ENCODE measurements around the gene SNX18.

The SNX18 gene

DNA sequence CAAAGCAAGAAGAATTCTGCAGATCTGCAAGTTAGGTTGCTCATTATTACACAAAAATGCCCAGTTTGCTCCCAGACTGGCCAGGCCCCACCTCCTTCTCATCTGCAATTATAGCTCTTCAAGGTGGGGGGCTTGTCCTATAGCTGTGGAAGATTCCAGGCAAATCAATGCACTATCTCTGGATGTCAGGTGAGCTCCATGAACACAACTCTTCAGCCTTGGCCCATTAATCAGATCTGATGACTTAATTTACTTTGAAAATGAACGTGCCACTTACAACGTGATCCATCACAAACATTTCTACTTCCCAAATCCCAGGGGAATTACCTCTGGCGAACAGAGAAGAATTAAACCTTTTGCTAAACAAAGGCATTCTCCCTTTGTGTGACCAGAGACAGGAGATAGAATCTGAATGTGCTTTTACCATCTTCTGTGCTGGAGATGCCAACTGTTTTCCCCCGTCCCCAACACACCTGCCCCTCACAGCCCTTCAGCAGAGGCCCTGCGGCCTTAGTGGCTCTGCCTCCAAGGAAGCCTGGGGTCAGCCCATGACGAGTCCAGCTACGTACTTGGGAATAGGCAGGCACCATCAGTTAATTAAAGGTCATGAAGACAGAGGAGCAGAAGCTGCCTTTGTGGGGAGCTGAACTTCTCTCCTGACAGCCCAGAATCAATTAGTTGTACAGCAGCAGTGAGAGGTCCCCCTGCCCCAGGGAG, 60.5 kb downstream of the SNX18 start:
- no peak overlapping the region for H3K9ac ChIP-seq
- TF ChIP-seq, protein P1, sequence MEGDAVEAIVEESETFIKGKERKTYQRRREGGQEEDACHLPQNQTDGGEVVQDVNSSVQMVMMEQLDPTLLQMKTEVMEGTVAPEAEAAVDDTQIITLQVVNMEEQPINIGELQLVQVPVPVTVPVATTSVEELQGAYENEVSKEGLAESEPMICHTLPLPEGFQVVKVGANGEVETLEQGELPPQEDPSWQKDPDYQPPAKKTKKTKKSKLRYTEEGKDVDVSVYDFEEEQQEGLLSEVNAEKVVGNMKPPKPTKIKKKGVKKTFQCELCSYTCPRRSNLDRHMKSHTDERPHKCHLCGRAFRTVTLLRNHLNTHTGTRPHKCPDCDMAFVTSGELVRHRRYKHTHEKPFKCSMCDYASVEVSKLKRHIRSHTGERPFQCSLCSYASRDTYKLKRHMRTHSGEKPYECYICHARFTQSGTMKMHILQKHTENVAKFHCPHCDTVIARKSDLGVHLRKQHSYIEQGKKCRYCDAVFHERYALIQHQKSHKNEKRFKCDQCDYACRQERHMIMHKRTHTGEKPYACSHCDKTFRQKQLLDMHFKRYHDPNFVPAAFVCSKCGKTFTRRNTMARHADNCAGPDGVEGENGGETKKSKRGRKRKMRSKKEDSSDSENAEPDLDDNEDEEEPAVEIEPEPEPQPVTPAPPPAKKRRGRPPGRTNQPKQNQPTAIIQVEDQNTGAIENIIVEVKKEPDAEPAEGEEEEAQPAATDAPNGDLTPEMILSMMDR (IDR thresholded peaks at IDR 0.05) = no peak
- no peak overlapping the region for H2AFZ ChIP-seq
- no peak overlapping the region for H3K4me3 ChIP-seq (ENCODE audit: low read depth, low read length)
- no peaks in the 10 kb centered on the region for H3K27me3 ChIP-seq (ENCODE audit: control insufficient read depth, insufficient read depth, low read length)
- H3K4me2 ChIP-seq (ENCODE audit: low read length) = no peak overlapping the region
- no peaks in the 10 kb centered on the region for H3K79me2 ChIP-seq
- H3K36me3 ChIP-seq (ENCODE audit: control insufficient read depth, insufficient read depth, low read length) = no peaks in the 10 kb centered on the region
- H3K9me3 ChIP-seq (ENCODE audit: control insufficient read depth, low read length) = no peaks in the 10 kb centered on the region
- no peaks in the 10 kb centered on the region for H3K4me1 ChIP-seq
- H3K27ac ChIP-seq = no peak overlapping the region

- Histone ChIP-seq H2AFZ (no peak overlapping the region), H3K27me3 (ENCODE audit: control insufficient read depth, insufficient read depth, low read length) (no peaks in the 10 kb centered on the region), H3K36me3 (ENCODE audit: control insufficient read depth, insufficient read depth, low read length) (no peaks in the 10 kb centered on the region), H3K9ac (no peak overlapping the region), H3K9me3 (ENCODE audit: control insufficient read depth, low read length) (no peaks in the 10 kb centered on the region), H3K4me3 (ENCODE audit: low read depth, low read length) (no peak overlapping the region), H3K27ac (no peak overlapping the region), H3K4me1 (no peaks in the 10 kb centered on the region), H3K79me2 (no peaks in the 10 kb centered on the region), H3K4me2 (ENCODE audit: low read length) (no peak overlapping the region)
- TF ChIP-seq, protein P1 (IDR thresholded peaks at IDR 0.05) = no peak
Measured at GRCh38 chr5:54579591-54580295, 62.2 kb downstream of the SNX18 start.

GRCh38 chr5:54580997-54581811, 63.6 kb downstream of the SNX18 start:
- Histone ChIP-seq H3K9me3 (ENCODE audit: control insufficient read depth, low read length) (no peaks in the 10 kb centered on the region), H3K4me1 (no peaks in the 10 kb centered on the region), H3K4me3 (ENCODE audit: low read depth, low read length) (no peak overlapping the region), H3K36me3 (ENCODE audit: control insufficient read depth, insufficient read depth, low read length) (no peaks in the 10 kb centered on the region), H2AFZ (no peak overlapping the region), H3K27me3 (ENCODE audit: control insufficient read depth, insufficient read depth, low read length) (no peaks in the 10 kb centered on the region), H3K4me2 (ENCODE audit: low read length) (no peak overlapping the region), H3K27ac (no peak overlapping the region), H3K79me2 (no peaks in the 10 kb centered on the region), H3K9ac (no peak overlapping the region)
- TF ChIP-seq, protein P1 (IDR thresholded peaks at IDR 0.05) = no peak

DNA sequence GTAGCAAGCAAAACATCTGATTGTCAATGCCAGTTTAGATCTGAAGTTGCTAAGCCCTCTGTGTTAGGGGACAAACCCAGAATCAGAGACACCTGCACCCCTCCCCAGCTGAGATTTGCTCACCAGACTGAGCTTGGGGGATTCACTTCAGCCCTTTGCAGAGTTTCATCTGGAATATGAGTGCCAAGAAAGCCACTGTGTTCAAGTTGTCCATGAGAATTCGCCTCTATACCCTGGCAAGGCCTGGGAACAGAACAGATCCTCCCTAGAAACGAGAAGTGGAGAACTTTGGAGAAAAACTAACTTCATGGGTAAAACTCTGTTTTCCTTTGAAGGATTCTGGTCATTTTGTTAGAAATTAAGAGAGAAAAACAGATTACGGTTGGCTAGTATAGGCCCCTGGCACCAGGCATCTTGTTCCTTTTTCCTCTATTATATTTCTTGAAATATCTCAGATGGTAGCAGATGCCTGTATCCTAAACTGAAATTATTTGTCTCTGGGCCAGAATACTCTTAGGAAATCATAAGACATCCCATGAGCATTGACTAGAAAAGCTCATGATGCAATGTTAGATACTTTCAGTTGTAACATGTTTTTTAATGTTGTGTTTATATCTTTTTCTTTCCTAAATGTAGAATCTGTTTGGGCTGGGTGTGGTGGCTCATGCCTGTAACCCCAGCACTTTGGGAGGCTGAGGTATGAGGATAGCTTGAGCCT, 64.4 kb downstream of the SNX18 start:
- H3K27ac ChIP-seq = no peak overlapping the region
- H3K4me3 ChIP-seq (ENCODE audit: low read depth, low read length) = no peak overlapping the region
- no peaks in the 10 kb centered on the region for H3K36me3 ChIP-seq (ENCODE audit: control insufficient read depth, insufficient read depth, low read length)
- no peaks in the 10 kb centered on the region for H3K27me3 ChIP-seq (ENCODE audit: control insufficient read depth, insufficient read depth, low read length)
- H3K4me1 ChIP-seq = no peaks in the 10 kb centered on the region
- no peak overlapping the region for H3K9ac ChIP-seq
- no peak overlapping the region for H2AFZ ChIP-seq
- TF ChIP-seq, protein P1 (IDR thresholded peaks at IDR 0.05) = no peak
- H3K4me2 ChIP-seq (ENCODE audit: low read length) = no peak overlapping the region
- H3K79me2 ChIP-seq = no peaks in the 10 kb centered on the region
- no peaks in the 10 kb centered on the region for H3K9me3 ChIP-seq (ENCODE audit: control insufficient read depth, low read length)
